Testis (tissue), 3 donors: Measurements from ENCODE around the gene UBD. TPM values are rescaled to one million over a fixed set of nuclear protein-coding genes. Genes with fewer than 3 reads are reported as not detected.

ENCODE experiments used
- DNase-seq: peaks from one replicate; pipeline ENCODE4 v3.0.0-alpha.2; 2019
- H3K27ac ChIP-seq, 2 donors: fragments of 200-600 bp; sonication (generic); one replicate each; pipeline ENCODE4 v1.5.1; 2019
- H3K27me3 ChIP-seq: fragments of 200-600 bp; sonication (generic); one replicate; pipeline ENCODE4 v1.5.1; 2019
- H3K36me3 ChIP-seq: fragments of 200-600 bp; sonication (generic); one replicate; pipeline ENCODE4 v1.5.1; 2017; ENCODE audit warnings: low read depth; ENCODE audit errors: missing control alignments
- H3K4me1 ChIP-seq: fragments of 200-600 bp; sonication (generic); one replicate; pipeline ENCODE4 v1.5.1; 2019
- H3K4me3 ChIP-seq, 2 donors: fragments of 200-600 bp; sonication (generic); one replicate each; pipeline ENCODE4 v1.5.1; 2017 to 2019
- H3K9me3 ChIP-seq: fragments of 200-600 bp; sonication (generic); one replicate; pipeline ENCODE4 v1.5.1; 2017
- POLR2A ChIP-seq: fragments of 450-650 bp; IDR thresholded peaks from one replicate; pipeline ENCODE4 v1.6.1; 2017; ENCODE audit warnings: antibody characterized with exemption, mild to moderate bottlenecking, moderate library complexity
- WGBS, 2 donors: methylation state at CpG; one replicate each; pipeline ENCODE4 v1.1.5; 2018; 5-methylcytosine and 5-hydroxymethylcytosine counted together
- intact Hi-C: fragments of 100-400 bp; cut with DNase I; formaldehyde crosslinking; loops from one replicate; pipeline ENCODE4 v1.15.1; 2023; ENCODE audit warnings: low total_unique reads
- polyA plus RNA-seq: library from polyadenylated mRNA; stranded (reverse); fragments of 350-450 nt; fragmentation: Illumina TruSeq; extraction: RNeasy Lipid Tissue Mini Kit (QIAGEN cat#74804); gene quantifications from one replicate; pipeline ENCODE4 v1.2.3, GENCODE V29; 2014; ENCODE audit warnings: low read depth, low replicate concordance; ENCODE audit not compliant: insufficient read depth
- total RNA-seq, 2 donors: library from RNA; depleted of rRNA; stranded (reverse); fragments of >200 nt; gene quantifications; one replicate each; pipeline ENCODE4 v1.2.3, GENCODE V29; 2016
- TF ChIP-seq, protein P1 (sequence below), 3 experiments: fragments of 450-650 bp in 2 of 3; fragments of 200-600 bp in 1 of 3; sonication (generic) in 1 of 3; IDR thresholded peaks; one replicate each; pipeline ENCODE4 v1.5.1; 2016 to 2019; ENCODE audit warnings: antibody characterized with exemption in 3 of 3, mild to moderate bottlenecking in 2 of 3, moderate library complexity in 1 of 3

UBD gene
- total and polyA plus RNA-seq, 3 donors from 2014 or later, result 0.25 to 8.0 TPM; not detected in 1

DNA sequence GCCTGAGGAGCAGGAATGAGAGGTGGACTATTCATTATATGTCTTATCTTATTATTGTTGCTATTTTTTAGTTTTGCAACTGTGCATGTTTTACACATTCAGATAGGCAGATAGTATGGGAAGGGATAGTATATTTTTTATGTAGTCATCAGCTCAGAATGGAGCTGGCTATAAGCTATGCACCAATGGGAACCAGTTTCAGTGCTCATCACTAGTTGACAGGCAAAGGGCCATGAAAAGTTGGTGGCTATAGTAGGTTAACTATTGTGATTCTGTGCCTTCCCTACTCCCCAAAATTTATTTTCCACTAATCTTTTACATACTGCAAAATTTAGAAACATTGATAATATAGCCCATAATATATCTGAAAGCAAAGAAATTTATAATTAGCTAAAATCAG lies 5.3 kb upstream of the UBD start:
- Histone ChIP-seq H3K4me3 (no peak overlapping the region), H3K27ac (no peak overlapping the region), H3K9me3 (no peaks in the 10 kb centered on the region), H3K36me3 (no peaks in the 10 kb centered on the region), H3K27me3 (no peaks in the 10 kb centered on the region), H3K4me1 (no peaks in the 10 kb centered on the region)
- intact Hi-C loops, result no loop called here
- no peak for DNase-seq
- TF ChIP-seq POLR2A, result no peak
- TF ChIP-seq, protein P1, sequence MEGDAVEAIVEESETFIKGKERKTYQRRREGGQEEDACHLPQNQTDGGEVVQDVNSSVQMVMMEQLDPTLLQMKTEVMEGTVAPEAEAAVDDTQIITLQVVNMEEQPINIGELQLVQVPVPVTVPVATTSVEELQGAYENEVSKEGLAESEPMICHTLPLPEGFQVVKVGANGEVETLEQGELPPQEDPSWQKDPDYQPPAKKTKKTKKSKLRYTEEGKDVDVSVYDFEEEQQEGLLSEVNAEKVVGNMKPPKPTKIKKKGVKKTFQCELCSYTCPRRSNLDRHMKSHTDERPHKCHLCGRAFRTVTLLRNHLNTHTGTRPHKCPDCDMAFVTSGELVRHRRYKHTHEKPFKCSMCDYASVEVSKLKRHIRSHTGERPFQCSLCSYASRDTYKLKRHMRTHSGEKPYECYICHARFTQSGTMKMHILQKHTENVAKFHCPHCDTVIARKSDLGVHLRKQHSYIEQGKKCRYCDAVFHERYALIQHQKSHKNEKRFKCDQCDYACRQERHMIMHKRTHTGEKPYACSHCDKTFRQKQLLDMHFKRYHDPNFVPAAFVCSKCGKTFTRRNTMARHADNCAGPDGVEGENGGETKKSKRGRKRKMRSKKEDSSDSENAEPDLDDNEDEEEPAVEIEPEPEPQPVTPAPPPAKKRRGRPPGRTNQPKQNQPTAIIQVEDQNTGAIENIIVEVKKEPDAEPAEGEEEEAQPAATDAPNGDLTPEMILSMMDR (IDR thresholded peaks at IDR 0.05), result no peak

DNA sequence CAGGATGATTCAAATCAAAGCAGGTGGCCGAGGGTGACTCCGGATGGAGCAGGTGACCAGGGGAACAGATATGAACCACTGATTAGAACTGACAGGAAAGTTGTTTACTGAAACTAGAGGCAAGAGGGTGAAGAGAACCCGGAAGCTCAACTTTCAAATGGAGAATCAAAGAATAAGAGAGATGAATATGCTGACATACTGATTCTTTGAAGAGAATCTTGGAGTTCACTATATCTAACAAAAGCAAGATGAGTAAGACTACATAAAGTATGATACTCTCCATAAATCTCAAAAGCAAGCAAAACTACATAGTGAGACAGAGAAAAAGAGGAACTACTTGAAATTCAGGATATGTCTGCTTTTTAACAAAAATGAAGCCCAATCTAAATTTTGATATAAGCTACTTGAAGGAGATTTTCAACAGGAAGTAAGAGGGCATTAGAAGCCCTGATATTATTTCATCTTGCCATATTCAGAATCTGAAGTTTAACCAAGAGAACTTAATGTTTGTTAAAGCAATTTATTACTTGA lies 4.0 kb upstream of the UBD start:
- Histone ChIP-seq H3K9me3 (no peaks in the 10 kb centered on the region), H3K4me3 (no peak overlapping the region), H3K36me3 (no peaks in the 10 kb centered on the region), H3K4me1 (no peaks in the 10 kb centered on the region), H3K27ac (no peak overlapping the region), H3K27me3 (no peaks in the 10 kb centered on the region)
- 77 to 84% methylated on average over 3 of the region's 3 CpGs for WGBS, 2 donors
- DNase-seq, result no peak
- intact Hi-C loops, result no loop called here
- TF ChIP-seq, protein P1 (IDR thresholded peaks at IDR 0.05), result no peak
- no peak for TF ChIP-seq POLR2A

GRCh38 chr6:29561606-29562181 lies 2.2 kb upstream of the UBD start:
- 78 to 89% methylated on average over 1 of the region's 1 CpG for WGBS, 2 donors
- DNase-seq, result no peak
- Histone ChIP-seq H3K4me3 (no peak overlapping the region), H3K36me3 (no peaks in the 10 kb centered on the region), H3K9me3 (no peaks in the 10 kb centered on the region), H3K27me3 (no peaks in the 10 kb centered on the region), H3K4me1 (no peaks in the 10 kb centered on the region), H3K27ac (no peak overlapping the region)
- no peak for TF ChIP-seq POLR2A
- TF ChIP-seq, protein P1 (IDR thresholded peaks at IDR 0.05), result no peak
- intact Hi-C loops, result no loop called here

DNA sequence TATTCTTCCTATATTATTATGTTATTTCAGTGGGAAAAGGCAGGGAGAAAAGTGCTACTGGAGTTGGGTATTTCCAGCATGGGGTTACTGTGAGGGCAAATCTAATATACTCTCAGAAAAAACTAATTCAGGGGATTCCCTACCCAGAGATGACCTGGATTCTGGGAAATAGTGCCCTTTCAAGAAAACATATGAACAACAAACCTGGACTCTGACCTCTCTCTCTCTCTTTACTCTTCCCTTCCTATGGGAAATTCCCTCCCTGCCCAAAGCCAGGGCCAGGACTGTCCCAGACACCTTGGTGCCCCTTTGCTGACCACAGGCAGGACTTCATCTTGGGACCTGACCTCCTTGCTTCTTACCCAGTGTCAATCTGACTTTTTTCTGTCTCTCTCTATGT lies 1.6 kb upstream of the UBD start:
- no peak for TF ChIP-seq POLR2A
- TF ChIP-seq, protein P1 (IDR thresholded peaks at IDR 0.05), result no peak
- H3K27ac ChIP-seq, result no peak overlapping the region
- no peaks in the 10 kb centered on the region for H3K27me3 ChIP-seq
- intact Hi-C loops, result no loop called here
- DNase-seq, result no peak
- H3K4me3 ChIP-seq, result no peak overlapping the region
- no peaks in the 10 kb centered on the region for H3K36me3 ChIP-seq
- no peaks in the 10 kb centered on the region for H3K4me1 ChIP-seq
- H3K9me3 ChIP-seq, result no peaks in the 10 kb centered on the region

- 78 to 80% methylated on average over 21 to 22 of the region's 22 CpGs for WGBS, 2 donors
These were observed 973 bp downstream of the UBD start for GRCh38 chr6:29558439-29559079.

More at GRCh38 chr6:29558439-29559079, 973 bp downstream of the UBD start:
- no peaks in the 10 kb centered on the region for H3K27me3 ChIP-seq
- TF ChIP-seq, protein P1 (IDR thresholded peaks at IDR 0.05), result no peak
- TF ChIP-seq POLR2A, result no peak
- peak overlapping the region in 1 of 2 donors; percentile 21 for H3K4me3 ChIP-seq
- H3K4me1 ChIP-seq, result peaks cover 5% of the 10 kb centered on the region
- peak; percentile 23 for DNase-seq
- H3K9me3 ChIP-seq, result no peaks in the 10 kb centered on the region
- H3K36me3 ChIP-seq, result no peaks in the 10 kb centered on the region
- intact Hi-C loops, result no loop called here
- no peak overlapping the region for H3K27ac ChIP-seq
